ENCODE results near the gene GNAT1.

- TF ChIP-seq POLR2A (IDR thresholded peaks at IDR 0.05; ENCODE audit: low read depth, low read length): no peak
- no peak for TF ChIP-seq TAF1 (IDR thresholded peaks at IDR 0.05; ENCODE audit: borderline replicate concordance, low read depth, low read length)
- no peak for TF ChIP-seq POLR2AphosphoS5 (IDR thresholded peaks at IDR 0.05; ENCODE audit: low read depth, low read length)
Measured at GRCh38 chr3:50157827-50158529, 33.4 kb upstream of the GNAT1 start.
